Neural cell (in vitro differentiated cells): ENCODE data around the gene TNC. TPM values are rescaled to one million over a fixed set of nuclear protein-coding genes. Genes with fewer than 3 reads are reported as not detected.

Experiments
- H2AFZ ChIP-seq: fragments of 200-600, 300-800 bp; sonication (generic), shearing (Covaris generic); 2 replicates; pipeline ENCODE4 v1.6.0; 2014; ENCODE audit warnings: low read depth, mild to moderate bottlenecking, antibody characterized with exemption, low read length, moderate library complexity
- H3F3A ChIP-seq: fragments of 200-600 bp; shearing (Covaris generic); 2 replicates; pipeline ENCODE4 v1.6.1; 2016; ENCODE audit warnings: mild to moderate bottlenecking, moderate library complexity, mixed read lengths, antibody characterized with exemption, low read length; ENCODE audit not compliant: insufficient read depth, poor library complexity, severe bottlenecking
- H3K27ac ChIP-seq: fragments of 200-600, 300-800 bp; sonication (generic), shearing (Covaris generic); 2 replicates; pipeline ENCODE4 v1.5.1; 2014; ENCODE audit warnings: mild to moderate bottlenecking, low read length, moderate library complexity
- H3K27me3 ChIP-seq: fragments of 300-800, 200-600 bp; sonication (generic), shearing (Covaris generic); 2 replicates; pipeline ENCODE4 v1.6.0; 2014; ENCODE audit warnings: mild to moderate bottlenecking, low read depth, low read length, moderate library complexity; ENCODE audit not compliant: insufficient read depth
- H3K36me3 ChIP-seq: fragments of 300-800, 200-600 bp; sonication (generic), shearing (Covaris generic); 2 replicates; pipeline ENCODE4 v1.5.1; 2014; ENCODE audit warnings: mild to moderate bottlenecking, antibody characterized with exemption, low read length, moderate library complexity; ENCODE audit not compliant: insufficient read depth
- H3K4me2 ChIP-seq: fragments of 300-800, 200-600 bp; sonication (generic), shearing (Covaris generic); 2 replicates; pipeline ENCODE4 v1.6.0; 2014; ENCODE audit warnings: mild to moderate bottlenecking, low read length
- H3K4me3 ChIP-seq: fragments of 300-800, 200-600 bp; sonication (generic), shearing (Covaris generic); 2 replicates; pipeline ENCODE4 v1.5.1; 2014; ENCODE audit warnings: mild to moderate bottlenecking, low read length, moderate library complexity
- H3K79me2 ChIP-seq: fragments of 200-600 bp; shearing (Covaris generic); replicated peaks from 2 replicates; pipeline ENCODE4 v1.6.0; 2014; ENCODE audit warnings: mild to moderate bottlenecking, low read length, moderate library complexity; ENCODE audit not compliant: insufficient read depth
- H3K9ac ChIP-seq: fragments of 300-800, 200-600 bp; sonication (generic), shearing (Covaris generic); 2 replicates; pipeline ENCODE4 v1.6.1; 2016; ENCODE audit warnings: mild to moderate bottlenecking, low read length, mixed read lengths
- H3K9me2 ChIP-seq: fragments of 200-600 bp; shearing (Covaris generic); 2 replicates; pipeline ENCODE4 v1.6.1; 2016; ENCODE audit warnings: mild to moderate bottlenecking, low read length, mixed read lengths; ENCODE audit not compliant: insufficient read depth
- H3K9me3 ChIP-seq: fragments of 200-600, 300-800 bp; sonication (generic), shearing (Covaris generic); 2 replicates; pipeline ENCODE4 v1.6.1; 2016; ENCODE audit warnings: mild to moderate bottlenecking, mixed run types, low read length, moderate library complexity, mixed read lengths
- H4K20me1 ChIP-seq: fragments of 200-600 bp; shearing (Covaris generic); 2 replicates; pipeline ENCODE4 v1.6.1; 2016; ENCODE audit warnings: mild to moderate bottlenecking, mixed run types; ENCODE audit not compliant: insufficient read depth
- CTCF ChIP-seq: fragments of 450-650 bp; IDR thresholded peaks from 2 replicates; pipeline ENCODE4 v1.5.1; 2014; ENCODE audit warnings: antibody characterized with exemption, mild to moderate bottlenecking, moderate library complexity; ENCODE audit not compliant: poor library complexity, severe bottlenecking
- EP300 ChIP-seq: fragments of 450-650 bp; conservative IDR thresholded peaks from 2 replicates; pipeline ENCODE4 v1.6.1; 2014; ENCODE audit warnings: antibody characterized with exemption, mild to moderate bottlenecking, moderate library complexity; ENCODE audit not compliant: poor library complexity, severe bottlenecking
- EZH2 ChIP-seq: fragments of 200-600, 300-800 bp; shearing (Covaris generic), sonication (generic); IDR thresholded peaks from 2 replicates; pipeline ENCODE4 v1.6.1; 2014; ENCODE audit warnings: antibody characterized with exemption, low read length, borderline replicate concordance, mild to moderate bottlenecking; ENCODE audit not compliant: insufficient read depth, poor library complexity, severe bottlenecking
- MXI1 ChIP-seq: fragments of 450-650 bp; conservative IDR thresholded peaks from 2 replicates; pipeline ENCODE4 v1.6.1; 2014; ENCODE audit warnings: antibody characterized with exemption, mild to moderate bottlenecking; ENCODE audit not compliant: poor library complexity, severe bottlenecking
- POLR2AphosphoS5 ChIP-seq: IDR thresholded peaks from 2 replicates; pipeline ENCODE4 v1.6.1; 2012
- RAD21 ChIP-seq: fragments of 450-650 bp; conservative IDR thresholded peaks from 2 replicates; pipeline ENCODE4 v1.6.1; 2014; ENCODE audit warnings: antibody characterized with exemption, mild to moderate bottlenecking, moderate library complexity
- REST ChIP-seq: IDR thresholded peaks from 2 replicates; pipeline ENCODE4 v1.6.1; 2012; ENCODE audit warnings: borderline replicate concordance
- SMC3 ChIP-seq: fragments of 450-650 bp; conservative IDR thresholded peaks from 2 replicates; pipeline ENCODE4 v1.6.1; 2014; ENCODE audit warnings: antibody characterized with exemption, mild to moderate bottlenecking, moderate library complexity; ENCODE audit not compliant: poor library complexity
- TAF1 ChIP-seq: IDR thresholded peaks from 2 replicates; pipeline ENCODE4 v1.6.1; 2012; ENCODE audit warnings: low read depth
- polyA plus RNA-seq: library from polyadenylated mRNA; depleted of rRNA; stranded (reverse); fragments of >200 nt; gene quantifications from 2 replicates; pipeline ENCODE4 v1.2.3, GENCODE V29; 2014

Gene TNC
- polyA plus RNA-seq, 1 donor from 2014 or later = 2.1 TPM

GRCh38 chr9:115073456-115073855, 44.5 kb downstream of the TNC start:
- no peak for TF ChIP-seq POLR2AphosphoS5
- TF ChIP-seq EP300 = no peak
- no peak for TF ChIP-seq RAD21
- no peak for TF ChIP-seq TAF1
- no peak for TF ChIP-seq MXI1
- TF ChIP-seq REST = no peak
- no peak for TF ChIP-seq CTCF
- TF ChIP-seq SMC3 = no peak
- no peak for TF ChIP-seq EZH2

GRCh38 chr9:115071176-115071575, 46.8 kb downstream of the TNC start:
- Histone ChIP-seq H4K20me1 (no peaks in the 10 kb centered on the region), H3K9me3 (no peaks in the 10 kb centered on the region), H3K36me3 (no peaks in the 10 kb centered on the region), H3F3A (no peaks in the 10 kb centered on the region), H3K9ac (no peak overlapping the region), H2AFZ (no peak overlapping the region), H3K9me2 (no peaks in the 10 kb centered on the region), H3K4me2 (no peak overlapping the region), H3K27me3 (no peaks in the 10 kb centered on the region), H3K79me2 (no peaks in the 10 kb centered on the region), H3K27ac (no peak overlapping the region), H3K4me3 (no peak overlapping the region)
- TF ChIP-seq MXI1 (no peak), TAF1 (no peak), CTCF (no peak), REST (no peak), EZH2 (no peak), SMC3 (no peak), EP300 (no peak), RAD21 (no peak), POLR2AphosphoS5 (no peak)

More at GRCh38 chr9:115073456-115073855, 44.5 kb downstream of the TNC start:
- Histone ChIP-seq H2AFZ (no peak overlapping the region), H3K4me3 (no peak overlapping the region), H3K27ac (no peak overlapping the region), H3F3A (no peaks in the 10 kb centered on the region), H3K27me3 (no peaks in the 10 kb centered on the region), H3K79me2 (no peaks in the 10 kb centered on the region), H3K4me2 (no peak overlapping the region), H4K20me1 (no peaks in the 10 kb centered on the region), H3K36me3 (no peaks in the 10 kb centered on the region), H3K9me2 (no peaks in the 10 kb centered on the region), H3K9me3 (no peaks in the 10 kb centered on the region), H3K9ac (no peak overlapping the region)
